Panc1 (cell line): ENCODE measurements around the gene MPI. TPM values are rescaled to one million over a fixed set of nuclear protein-coding genes. Genes with fewer than 3 reads are reported as not detected.

Experiments
- ATAC-seq: fragments of 200-7000 bp; cut with Tn5 transposase; 2 replicates; pipeline ENCODE4 v1.9.1; 2020; ENCODE audit warnings: mild to moderate bottlenecking, moderate library complexity
- BruUV-seq: library from RNA; stranded (reverse); fragments of 400-500 nt; replicated peaks from 2 replicates; lab custom pipeline; 2021; lab: Mats Ljungman, UMichigan
- CTCF ChIA-PET: fragments of 300-600 bp; sonication (Branson Sonifier 250); formaldehyde crosslinking; loops from one replicate; lab custom pipeline; 2022; ENCODE audit warnings: antibody characterized with exemption; lab: Charles Lee
- POLR2A ChIA-PET: fragments of 300-600 bp; sonication (Branson Sonifier 250); formaldehyde crosslinking; loops from one replicate; lab custom pipeline; 2022; ENCODE audit warnings: antibody characterized with exemption; lab: Charles Lee
- DNase-seq: peaks from one replicate; pipeline ENCODE4 v3.0.0-alpha.2; 2010; ENCODE audit warnings: low read depth, low spot score
- H3K27ac ChIP-seq: 2 replicates; pipeline ENCODE4 v1.5.1; 2011; ENCODE audit warnings: mild to moderate bottlenecking, low read length, inconsistent platforms
- H3K27me3 ChIP-seq: fragments of 200-500 bp; sonication (Bioruptor generic); 2 replicates; pipeline ENCODE4 v1.6.0; 2014; ENCODE audit warnings: low read length, inconsistent platforms; ENCODE audit not compliant: control insufficient read depth, insufficient read depth
- H3K36me3 ChIP-seq: fragments of 200-500 bp; sonication (Bioruptor generic); 2 replicates; pipeline ENCODE4 v1.5.1; 2014; ENCODE audit warnings: inconsistent platforms, mild to moderate bottlenecking, low read length, moderate library complexity; ENCODE audit not compliant: control insufficient read depth, insufficient read depth
- H3K4me1 ChIP-seq: 2 replicates; pipeline ENCODE4 v1.5.1; 2011; ENCODE audit warnings: inconsistent platforms, mild to moderate bottlenecking, low read length, moderate library complexity; ENCODE audit not compliant: control insufficient read depth, insufficient read depth
- H3K4me3 ChIP-seq, 2 experiments: 2 replicates each; pipeline ENCODE4 v1.5.1; 2011 to 2012; ENCODE audit warnings: low read depth in 2 of 2, low read length in 2 of 2, mild to moderate bottlenecking in 2 of 2, inconsistent platforms in 1 of 2, moderate library complexity in 1 of 2
- H3K9me3 ChIP-seq: fragments of 200-500 bp; sonication (Bioruptor generic); 2 replicates; pipeline ENCODE4 v1.5.1; 2014; ENCODE audit warnings: low read depth, mild to moderate bottlenecking, inconsistent platforms, low read length, moderate library complexity; ENCODE audit not compliant: control insufficient read depth, insufficient read depth
- POLR2AphosphoS5 ChIP-seq: IDR thresholded peaks from 2 replicates; pipeline ENCODE4 v1.6.1; 2012; ENCODE audit warnings: mild to moderate bottlenecking, low read depth, low read length, moderate library complexity
- SIN3A ChIP-seq: IDR thresholded peaks from 2 replicates; pipeline ENCODE4 v1.6.1; 2012; ENCODE audit warnings: low read depth, mild to moderate bottlenecking, low read length, moderate library complexity, borderline replicate concordance; ENCODE audit not compliant: insufficient read depth
- TCF7L2 ChIP-seq: IDR thresholded peaks from 2 replicates; pipeline ENCODE4 v1.6.1; 2011; ENCODE audit warnings: mild to moderate bottlenecking, low read depth, low read length, inconsistent platforms
- in situ Hi-C: cut with HindIII; loops from 2 replicates; pipeline ENCODE4 v1.10.0; 2016; ENCODE audit warnings: low sequenced_read_pairs, low pct_unique_long_range_greater_than_20kb
- intact Hi-C: fragments of 100-400 bp; cut with micrococcal nuclease; formaldehyde crosslinking; loops from one replicate; pipeline ENCODE4 v1.10.0; 2022; ENCODE audit not compliant: unreplicated experiment
- total RNA-seq: library from RNA; stranded (reverse); gene quantifications from one replicate; pipeline ENCODE4 v1.2.1, GENCODE V29; 2021; ENCODE audit not compliant: unreplicated experiment
- TF ChIP-seq, protein P1 (sequence below), 2 experiments: IDR thresholded peaks; 2 replicates each; pipeline ENCODE4 v1.6.1; 2011 to 2012; ENCODE audit warnings: low read depth in 2 of 2, control low read depth in 1 of 2, low read length in 1 of 2, mild to moderate bottlenecking in 1 of 2, moderate library complexity in 1 of 2; ENCODE audit not compliant: insufficient read depth in 1 of 2
- TF ChIP-seq, protein P2 (sequence below): fragments of 450-650 bp; IDR thresholded peaks from 2 replicates; pipeline ENCODE4 v1.5.1; 2017; ENCODE audit warnings: mild to moderate bottlenecking

The MPI gene
- total RNA-seq, 1 experiment from 2014 or later: 45.8 TPM

DNA sequence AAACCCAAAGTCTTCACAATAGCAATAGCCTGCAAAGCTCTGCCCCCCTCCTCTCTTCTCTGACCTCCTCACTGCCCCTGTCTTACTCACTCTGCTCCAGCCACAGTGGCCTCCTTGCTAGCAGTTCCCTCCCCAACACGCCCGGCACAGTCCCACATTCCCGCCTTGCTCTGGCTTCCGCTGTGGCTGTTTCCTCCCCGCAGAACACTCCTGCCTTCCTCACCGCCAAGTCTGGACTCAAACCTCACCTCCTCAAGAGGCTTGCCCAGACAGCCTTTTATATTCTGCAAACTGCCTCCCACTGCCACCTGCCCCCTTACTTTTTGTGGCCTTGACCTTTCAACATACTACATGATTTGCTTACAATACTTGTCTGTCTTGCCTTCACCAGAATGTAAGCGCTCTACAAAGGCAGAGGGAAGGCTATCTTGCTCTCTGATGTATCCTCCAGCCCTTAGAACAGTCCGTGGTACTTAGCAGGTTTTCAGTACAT is 406 bp upstream of the MPI start:
- Histone ChIP-seq H3K36me3 (no peaks in the 10 kb centered on the region; the same call in 1 of the 2 replicates), H3K9me3 (no peaks in the 10 kb centered on the region), H3K27me3 (no peaks in the 10 kb centered on the region), H3K4me3 (peak overlapping the region; percentile 91 to 95), H3K27ac (peak overlapping the region; percentile 84), H3K4me1 (peaks cover 9% of the 10 kb centered on the region)
- DNase-seq (no peak), ATAC-seq (peak; percentile 52)
- intact Hi-C loops: no loop called here
- CTCF ChIA-PET: no interaction called here
- no TSS peak for BruUV-seq
- POLR2A ChIA-PET: no interaction called here
- in situ Hi-C loops: no loop called here
- TF ChIP-seq, protein P1, sequence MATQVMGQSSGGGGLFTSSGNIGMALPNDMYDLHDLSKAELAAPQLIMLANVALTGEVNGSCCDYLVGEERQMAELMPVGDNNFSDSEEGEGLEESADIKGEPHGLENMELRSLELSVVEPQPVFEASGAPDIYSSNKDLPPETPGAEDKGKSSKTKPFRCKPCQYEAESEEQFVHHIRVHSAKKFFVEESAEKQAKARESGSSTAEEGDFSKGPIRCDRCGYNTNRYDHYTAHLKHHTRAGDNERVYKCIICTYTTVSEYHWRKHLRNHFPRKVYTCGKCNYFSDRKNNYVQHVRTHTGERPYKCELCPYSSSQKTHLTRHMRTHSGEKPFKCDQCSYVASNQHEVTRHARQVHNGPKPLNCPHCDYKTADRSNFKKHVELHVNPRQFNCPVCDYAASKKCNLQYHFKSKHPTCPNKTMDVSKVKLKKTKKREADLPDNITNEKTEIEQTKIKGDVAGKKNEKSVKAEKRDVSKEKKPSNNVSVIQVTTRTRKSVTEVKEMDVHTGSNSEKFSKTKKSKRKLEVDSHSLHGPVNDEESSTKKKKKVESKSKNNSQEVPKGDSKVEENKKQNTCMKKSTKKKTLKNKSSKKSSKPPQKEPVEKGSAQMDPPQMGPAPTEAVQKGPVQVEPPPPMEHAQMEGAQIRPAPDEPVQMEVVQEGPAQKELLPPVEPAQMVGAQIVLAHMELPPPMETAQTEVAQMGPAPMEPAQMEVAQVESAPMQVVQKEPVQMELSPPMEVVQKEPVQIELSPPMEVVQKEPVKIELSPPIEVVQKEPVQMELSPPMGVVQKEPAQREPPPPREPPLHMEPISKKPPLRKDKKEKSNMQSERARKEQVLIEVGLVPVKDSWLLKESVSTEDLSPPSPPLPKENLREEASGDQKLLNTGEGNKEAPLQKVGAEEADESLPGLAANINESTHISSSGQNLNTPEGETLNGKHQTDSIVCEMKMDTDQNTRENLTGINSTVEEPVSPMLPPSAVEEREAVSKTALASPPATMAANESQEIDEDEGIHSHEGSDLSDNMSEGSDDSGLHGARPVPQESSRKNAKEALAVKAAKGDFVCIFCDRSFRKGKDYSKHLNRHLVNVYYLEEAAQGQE (IDR thresholded peaks at IDR 0.05; ENCODE audit: insufficient read depth in 1 of 2, low read depth in 2 of 2, low read length in 1 of 2): no peak
- TF ChIP-seq SIN3A: no peak
- no peak for TF ChIP-seq TCF7L2
- TF ChIP-seq POLR2AphosphoS5: no peak
- TF ChIP-seq, protein P2, sequence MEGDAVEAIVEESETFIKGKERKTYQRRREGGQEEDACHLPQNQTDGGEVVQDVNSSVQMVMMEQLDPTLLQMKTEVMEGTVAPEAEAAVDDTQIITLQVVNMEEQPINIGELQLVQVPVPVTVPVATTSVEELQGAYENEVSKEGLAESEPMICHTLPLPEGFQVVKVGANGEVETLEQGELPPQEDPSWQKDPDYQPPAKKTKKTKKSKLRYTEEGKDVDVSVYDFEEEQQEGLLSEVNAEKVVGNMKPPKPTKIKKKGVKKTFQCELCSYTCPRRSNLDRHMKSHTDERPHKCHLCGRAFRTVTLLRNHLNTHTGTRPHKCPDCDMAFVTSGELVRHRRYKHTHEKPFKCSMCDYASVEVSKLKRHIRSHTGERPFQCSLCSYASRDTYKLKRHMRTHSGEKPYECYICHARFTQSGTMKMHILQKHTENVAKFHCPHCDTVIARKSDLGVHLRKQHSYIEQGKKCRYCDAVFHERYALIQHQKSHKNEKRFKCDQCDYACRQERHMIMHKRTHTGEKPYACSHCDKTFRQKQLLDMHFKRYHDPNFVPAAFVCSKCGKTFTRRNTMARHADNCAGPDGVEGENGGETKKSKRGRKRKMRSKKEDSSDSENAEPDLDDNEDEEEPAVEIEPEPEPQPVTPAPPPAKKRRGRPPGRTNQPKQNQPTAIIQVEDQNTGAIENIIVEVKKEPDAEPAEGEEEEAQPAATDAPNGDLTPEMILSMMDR: no peak

DNA sequence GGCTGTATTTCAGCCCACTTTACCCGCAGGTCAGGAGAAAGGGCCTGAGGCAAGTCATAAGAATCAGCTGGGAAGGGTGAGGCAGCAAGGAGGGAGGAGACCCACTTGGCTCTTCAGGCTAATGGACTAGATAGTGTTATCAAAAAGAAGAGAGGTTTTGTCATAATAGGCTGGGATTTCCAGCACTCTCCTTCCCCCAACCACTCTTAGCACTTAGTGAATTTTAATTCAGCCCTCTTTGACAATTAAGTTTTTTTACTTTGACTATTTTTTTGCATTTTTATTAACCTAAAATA is 771 bp downstream of the MPI start:
- Histone ChIP-seq H3K4me3 (peak overlapping the region; percentile 91 to 95), H3K27ac (peak overlapping the region; percentile 84), H3K9me3 (no peaks in the 10 kb centered on the region), H3K36me3 (no peaks in the 10 kb centered on the region; the same call in 1 of the 2 replicates), H3K27me3 (no peaks in the 10 kb centered on the region), H3K4me1 (peaks cover 9% of the 10 kb centered on the region)
- DNase-seq (no peak), ATAC-seq (no peak)
- intact Hi-C loops: no loop called here
- TF ChIP-seq, protein P1 (IDR thresholded peaks at IDR 0.05; ENCODE audit: insufficient read depth in 1 of 2, low read depth in 2 of 2, low read length in 1 of 2): no peak
- TF ChIP-seq, protein P2: no peak
- TF ChIP-seq TCF7L2 (no peak), SIN3A (no peak), POLR2AphosphoS5 (no peak)
- no TSS peak for BruUV-seq
- ChIA-PET CTCF (no interaction called here), POLR2A (no interaction called here)
- in situ Hi-C loops: no loop called here
